HepG2 (cell line): Measurements from ENCODE around the gene EEF1A1. TPM values are rescaled to one million over a fixed set of nuclear protein-coding genes. Genes with fewer than 3 reads are reported as not detected.

ENCODE experiments used
- AFF4 ChIP-seq: sonication (generic); formaldehyde crosslinking; IDR thresholded peaks from 2 replicates; pipeline ENCODE4 v1.4.0; 2020; ENCODE audit warnings: missing genetic modification reagents
- CBX1 ChIP-seq: IDR thresholded peaks from one replicate; pipeline ENCODE4 v1.6.1; 2016; ENCODE audit warnings: antibody characterized with exemption, low read depth
- ELF1 ChIP-seq: sonication (generic); formaldehyde crosslinking; IDR thresholded peaks from 2 replicates; pipeline ENCODE4 v1.4.0; 2020; ENCODE audit warnings: missing genetic modification reagents
- HOXA7 ChIP-seq: sonication (generic); formaldehyde crosslinking; IDR thresholded peaks from 2 replicates; pipeline ENCODE4 v1.8.1; 2022; ENCODE audit warnings: mild to moderate bottlenecking, missing genetic modification reagents, moderate library complexity
- IRF2 ChIP-seq: IDR thresholded peaks from 2 replicates; pipeline ENCODE4 v1.6.1; 2018; ENCODE audit warnings: missing genetic modification reagents, missing compliant biosample characterization
- IRX3 ChIP-seq: sonication (generic); formaldehyde crosslinking; IDR thresholded peaks from 2 replicates; pipeline ENCODE4 v1.8.1; 2023; ENCODE audit warnings: mild to moderate bottlenecking, low read depth, missing genetic modification reagents, borderline replicate concordance
- NCOR1 ChIP-seq: fragments of 200-600 bp; sonication (generic); IDR thresholded peaks from 2 replicates; pipeline ENCODE4 v1.7.0; 2017; ENCODE audit warnings: antibody characterized with exemption, low read length, borderline replicate concordance
- PPARG ChIP-seq: conservative IDR thresholded peaks from 2 replicates; pipeline ENCODE4 v1.6.1; 2016; ENCODE audit warnings: missing biosample characterization, missing genetic modification reagents
- RBFOX2 ChIP-seq: fragments of 200-400 bp; formaldehyde crosslinking; IDR thresholded peaks from 2 replicates; pipeline ENCODE4 v1.6.1; 2017; ENCODE audit warnings: low read depth, mild to moderate bottlenecking, low read length
- REPIN1 ChIP-seq: sonication (generic); formaldehyde crosslinking; IDR thresholded peaks from 2 replicates; pipeline ENCODE4 v1.8.0; 2022; ENCODE audit warnings: missing genetic modification reagents, low read depth, mild to moderate bottlenecking, borderline replicate concordance
- SIN3A ChIP-seq: IDR thresholded peaks from 2 replicates; pipeline ENCODE4 v1.6.1; 2011; ENCODE audit warnings: low read depth, mild to moderate bottlenecking, control low read depth, low read length, borderline replicate concordance
- TFAP4 ChIP-seq: sonication (generic); IDR thresholded peaks from 2 replicates; pipeline ENCODE4 v1.6.1; 2016; ENCODE audit warnings: low read depth, borderline replicate concordance
- YEATS2 ChIP-seq: sonication (generic); formaldehyde crosslinking; IDR thresholded peaks from 2 replicates; pipeline ENCODE4 v1.4.0; 2020; ENCODE audit warnings: missing genetic modification reagents, borderline replicate concordance
- ZNF263 ChIP-seq: sonication (generic); formaldehyde crosslinking; IDR thresholded peaks from 2 replicates; pipeline ENCODE4 v1.4.0; 2020; ENCODE audit warnings: missing genetic modification reagents
- ZNF33A ChIP-seq: sonication (generic); formaldehyde crosslinking; IDR thresholded peaks from 2 replicates; pipeline ENCODE4 v1.5.1; 2020; ENCODE audit warnings: missing genetic modification reagents, mild to moderate bottlenecking, moderate library complexity, borderline replicate concordance
- ZNF674 ChIP-seq: sonication (generic); formaldehyde crosslinking; IDR thresholded peaks from 2 replicates; pipeline ENCODE4 v1.5.0; 2020; ENCODE audit warnings: low read depth, mild to moderate bottlenecking, missing genetic modification reagents
- ZNF749 ChIP-seq: sonication (generic); formaldehyde crosslinking; IDR thresholded peaks from 2 replicates; pipeline ENCODE4 v1.8.0; 2022; ENCODE audit warnings: mild to moderate bottlenecking, missing genetic modification reagents, moderate library complexity, borderline replicate concordance
- ZNF775 ChIP-seq: sonication (generic); formaldehyde crosslinking; IDR thresholded peaks from 2 replicates; pipeline ENCODE4 v1.4.0; 2020; ENCODE audit warnings: missing genetic modification reagents, mild to moderate bottlenecking, moderate library complexity, borderline replicate concordance
- polyA plus RNA-seq, 8 experiments: library from polyadenylated mRNA; depleted of rRNA in 3 of 8; stranded (reverse) in 7 of 8; unstranded in 1 of 8; fragments of >200 nt; fragmentation: Illumina TruSeq in 4 of 8; extraction: Trizol in 4 of 8; gene quantifications; 2 replicates each; pipeline versions ENCODE4 v1.2.1 to v1.2.3, GENCODE V29; 2011 to 2016; ENCODE audit warnings: low read depth in 4 of 8, missing spikeins in 1 of 8, mixed read lengths in 1 of 8; ENCODE audit not compliant: insufficient read depth in 1 of 8
- total RNA-seq, 5 experiments: library from RNA; depleted of rRNA; stranded (reverse); fragments of >200 nt; fragmentation: Illumina TruSeq; extraction: Trizol; gene quantifications; 2 replicates each; pipeline ENCODE4 v1.2.3, GENCODE V29; 2016; ENCODE audit warnings: low read depth in 1 of 5
- TF ChIP-seq, protein P1 (sequence below): sonication (generic); formaldehyde crosslinking; IDR thresholded peaks from 2 replicates; pipeline ENCODE4 v1.9.0; 2021; ENCODE audit warnings: mild to moderate bottlenecking, missing genetic modification reagents

Gene EEF1A1
- total and polyA plus RNA-seq, 2 of the 13 experiments (the other 11 are each of a cell fraction or from before 2014, with no cell fraction given): 13,726 to 17,172 TPM

DNA sequence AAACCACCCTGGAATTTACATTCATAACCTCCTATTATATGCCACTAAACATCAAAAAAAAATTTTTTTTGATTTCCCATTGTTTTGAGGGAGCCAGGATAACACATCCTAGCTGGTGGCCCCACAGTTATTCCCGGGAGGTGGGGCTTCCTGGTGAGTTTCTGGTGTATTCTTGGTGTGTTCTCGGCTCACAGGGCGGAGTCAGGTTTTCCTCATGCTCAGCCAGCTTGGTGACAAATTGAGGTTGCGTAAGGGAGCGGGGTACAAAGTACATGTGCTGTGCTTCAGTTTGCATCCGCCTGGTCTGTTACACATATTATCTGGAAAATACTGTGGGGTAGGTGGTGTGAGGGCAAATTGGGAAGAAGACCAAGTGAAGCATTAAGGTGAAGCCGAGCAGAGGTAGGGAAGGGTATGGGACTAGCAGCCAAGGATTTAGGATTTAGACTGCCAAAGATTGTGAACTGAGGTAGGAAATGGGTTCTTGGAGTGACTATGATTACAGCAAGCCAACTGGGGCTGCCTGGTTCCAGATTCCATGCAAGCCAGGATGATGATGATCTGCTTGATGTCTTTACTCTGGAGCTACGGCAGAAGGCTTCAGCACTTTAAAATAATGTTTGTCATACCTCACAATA is 46.2 kb upstream of the EEF1A1 start (continued):
- TF ChIP-seq NCOR1 (peak; percentile 94), REPIN1 (CRISPR knock-in tag) (peak; percentile 92), YEATS2 (CRISPR knock-in tag) (peak; percentile 59; the same call in 1 of the 2 replicates), IRF2 (peak; percentile 95), AFF4 (CRISPR knock-in tag) (no peak), ELF1 (CRISPR knock-in tag) (peak; percentile 68), ZNF775 (no peak), CBX1 (peak; percentile 87), RBFOX2 (peak; percentile 68), HOXA7 (CRISPR knock-in tag) (no peak), ZNF263 (CRISPR knock-in tag) (no peak), TFAP4 (peak; percentile 67; the same call in 1 of the 2 replicates), SIN3A (0 out of 2 replicates have a peak, but pooled peaks have one; percentile 39), ZNF33A (CRISPR knock-in tag) (no peak), ZNF749 (CRISPR knock-in tag) (no peak; the same call in 1 of the 2 replicates), PPARG (CRISPR knock-in tag) (0 out of 2 replicates have a peak, but pooled peaks have one; percentile 60), ZNF674 (CRISPR knock-in tag) (no peak), IRX3 (no peak)
- TF ChIP-seq, protein P1, sequence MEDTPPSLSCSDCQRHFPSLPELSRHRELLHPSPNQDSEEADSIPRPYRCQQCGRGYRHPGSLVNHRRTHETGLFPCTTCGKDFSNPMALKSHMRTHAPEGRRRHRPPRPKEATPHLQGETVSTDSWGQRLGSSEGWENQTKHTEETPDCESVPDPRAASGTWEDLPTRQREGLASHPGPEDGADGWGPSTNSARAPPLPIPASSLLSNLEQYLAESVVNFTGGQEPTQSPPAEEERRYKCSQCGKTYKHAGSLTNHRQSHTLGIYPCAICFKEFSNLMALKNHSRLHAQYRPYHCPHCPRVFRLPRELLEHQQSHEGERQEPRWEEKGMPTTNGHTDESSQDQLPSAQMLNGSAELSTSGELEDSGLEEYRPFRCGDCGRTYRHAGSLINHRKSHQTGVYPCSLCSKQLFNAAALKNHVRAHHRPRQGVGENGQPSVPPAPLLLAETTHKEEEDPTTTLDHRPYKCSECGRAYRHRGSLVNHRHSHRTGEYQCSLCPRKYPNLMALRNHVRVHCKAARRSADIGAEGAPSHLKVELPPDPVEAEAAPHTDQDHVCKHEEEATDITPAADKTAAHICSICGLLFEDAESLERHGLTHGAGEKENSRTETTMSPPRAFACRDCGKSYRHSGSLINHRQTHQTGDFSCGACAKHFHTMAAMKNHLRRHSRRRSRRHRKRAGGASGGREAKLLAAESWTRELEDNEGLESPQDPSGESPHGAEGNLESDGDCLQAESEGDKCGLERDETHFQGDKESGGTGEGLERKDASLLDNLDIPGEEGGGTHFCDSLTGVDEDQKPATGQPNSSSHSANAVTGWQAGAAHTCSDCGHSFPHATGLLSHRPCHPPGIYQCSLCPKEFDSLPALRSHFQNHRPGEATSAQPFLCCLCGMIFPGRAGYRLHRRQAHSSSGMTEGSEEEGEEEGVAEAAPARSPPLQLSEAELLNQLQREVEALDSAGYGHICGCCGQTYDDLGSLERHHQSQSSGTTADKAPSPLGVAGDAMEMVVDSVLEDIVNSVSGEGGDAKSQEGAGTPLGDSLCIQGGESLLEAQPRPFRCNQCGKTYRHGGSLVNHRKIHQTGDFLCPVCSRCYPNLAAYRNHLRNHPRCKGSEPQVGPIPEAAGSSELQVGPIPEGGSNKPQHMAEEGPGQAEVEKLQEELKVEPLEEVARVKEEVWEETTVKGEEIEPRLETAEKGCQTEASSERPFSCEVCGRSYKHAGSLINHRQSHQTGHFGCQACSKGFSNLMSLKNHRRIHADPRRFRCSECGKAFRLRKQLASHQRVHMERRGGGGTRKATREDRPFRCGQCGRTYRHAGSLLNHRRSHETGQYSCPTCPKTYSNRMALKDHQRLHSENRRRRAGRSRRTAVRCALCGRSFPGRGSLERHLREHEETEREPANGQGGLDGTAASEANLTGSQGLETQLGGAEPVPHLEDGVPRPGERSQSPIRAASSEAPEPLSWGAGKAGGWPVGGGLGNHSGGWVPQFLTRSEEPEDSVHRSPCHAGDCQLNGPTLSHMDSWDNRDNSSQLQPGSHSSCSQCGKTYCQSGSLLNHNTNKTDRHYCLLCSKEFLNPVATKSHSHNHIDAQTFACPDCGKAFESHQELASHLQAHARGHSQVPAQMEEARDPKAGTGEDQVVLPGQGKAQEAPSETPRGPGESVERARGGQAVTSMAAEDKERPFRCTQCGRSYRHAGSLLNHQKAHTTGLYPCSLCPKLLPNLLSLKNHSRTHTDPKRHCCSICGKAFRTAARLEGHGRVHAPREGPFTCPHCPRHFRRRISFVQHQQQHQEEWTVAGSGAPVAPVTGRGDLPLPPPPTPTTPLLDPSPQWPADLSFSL (CRISPR knock-in tag): no peak
